Panc1 (cell line): ENCODE measurements around the gene UPF1.

ENCODE experiments used
- POLR2AphosphoS5 ChIP-seq: IDR thresholded peaks from 2 replicates; pipeline ENCODE4 v1.6.1; 2012; ENCODE audit warnings: mild to moderate bottlenecking, low read depth, low read length, moderate library complexity
- TF ChIP-seq, protein P1 (sequence below): fragments of 450-650 bp; IDR thresholded peaks from 2 replicates; pipeline ENCODE4 v1.5.1; 2017; ENCODE audit warnings: mild to moderate bottlenecking
- TF ChIP-seq, protein P2 (sequence below), 2 experiments: IDR thresholded peaks; 2 replicates each; pipeline ENCODE4 v1.6.1; 2011 to 2012; ENCODE audit warnings: low read depth in 2 of 2, control low read depth in 1 of 2, low read length in 1 of 2, mild to moderate bottlenecking in 1 of 2, moderate library complexity in 1 of 2; ENCODE audit not compliant: insufficient read depth in 1 of 2

DNA sequence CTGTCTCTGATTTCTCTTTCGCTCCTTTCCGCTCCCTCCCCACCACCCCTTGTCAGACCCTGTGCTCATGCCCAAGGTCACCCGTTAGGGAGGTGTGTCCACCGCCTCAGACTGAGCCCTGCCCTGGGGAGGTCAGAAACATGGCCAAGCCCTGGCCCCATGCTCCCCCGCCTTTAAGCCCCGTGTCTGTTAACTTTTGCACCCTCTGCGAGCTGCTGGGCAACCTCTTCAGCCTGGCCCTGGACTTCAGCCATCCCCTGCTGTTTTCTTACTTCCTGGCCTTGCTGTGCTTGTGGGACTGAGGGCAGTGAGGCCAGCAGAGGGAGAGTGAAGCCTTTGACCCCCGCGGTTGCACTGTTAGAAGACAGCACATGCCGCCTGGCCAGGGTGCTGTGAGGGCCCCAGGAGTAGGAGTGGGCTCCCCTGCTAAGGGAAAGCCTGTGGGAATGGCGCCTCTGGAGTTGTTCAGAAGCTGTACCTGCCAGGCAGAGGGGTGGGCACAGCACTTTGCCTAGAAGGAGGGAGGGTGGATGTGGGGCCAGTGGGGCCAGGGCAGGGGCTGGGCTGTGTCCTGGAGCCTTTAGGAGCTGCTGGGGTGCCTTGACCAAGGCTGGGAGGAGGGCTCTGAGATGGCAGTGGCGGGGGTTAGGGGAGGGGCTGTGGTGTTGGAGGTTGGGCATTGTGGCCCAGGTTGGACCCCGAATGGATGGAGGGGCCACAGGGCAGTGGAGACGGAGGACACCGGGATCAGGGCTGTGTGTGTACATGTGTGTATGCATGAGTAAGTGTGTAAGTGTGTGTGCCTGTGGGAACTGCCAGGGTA, 7.9 kb downstream of the UPF1 start:
- TF ChIP-seq, protein P1, sequence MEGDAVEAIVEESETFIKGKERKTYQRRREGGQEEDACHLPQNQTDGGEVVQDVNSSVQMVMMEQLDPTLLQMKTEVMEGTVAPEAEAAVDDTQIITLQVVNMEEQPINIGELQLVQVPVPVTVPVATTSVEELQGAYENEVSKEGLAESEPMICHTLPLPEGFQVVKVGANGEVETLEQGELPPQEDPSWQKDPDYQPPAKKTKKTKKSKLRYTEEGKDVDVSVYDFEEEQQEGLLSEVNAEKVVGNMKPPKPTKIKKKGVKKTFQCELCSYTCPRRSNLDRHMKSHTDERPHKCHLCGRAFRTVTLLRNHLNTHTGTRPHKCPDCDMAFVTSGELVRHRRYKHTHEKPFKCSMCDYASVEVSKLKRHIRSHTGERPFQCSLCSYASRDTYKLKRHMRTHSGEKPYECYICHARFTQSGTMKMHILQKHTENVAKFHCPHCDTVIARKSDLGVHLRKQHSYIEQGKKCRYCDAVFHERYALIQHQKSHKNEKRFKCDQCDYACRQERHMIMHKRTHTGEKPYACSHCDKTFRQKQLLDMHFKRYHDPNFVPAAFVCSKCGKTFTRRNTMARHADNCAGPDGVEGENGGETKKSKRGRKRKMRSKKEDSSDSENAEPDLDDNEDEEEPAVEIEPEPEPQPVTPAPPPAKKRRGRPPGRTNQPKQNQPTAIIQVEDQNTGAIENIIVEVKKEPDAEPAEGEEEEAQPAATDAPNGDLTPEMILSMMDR, result no peak
- no peak for TF ChIP-seq POLR2AphosphoS5
- TF ChIP-seq, protein P2, sequence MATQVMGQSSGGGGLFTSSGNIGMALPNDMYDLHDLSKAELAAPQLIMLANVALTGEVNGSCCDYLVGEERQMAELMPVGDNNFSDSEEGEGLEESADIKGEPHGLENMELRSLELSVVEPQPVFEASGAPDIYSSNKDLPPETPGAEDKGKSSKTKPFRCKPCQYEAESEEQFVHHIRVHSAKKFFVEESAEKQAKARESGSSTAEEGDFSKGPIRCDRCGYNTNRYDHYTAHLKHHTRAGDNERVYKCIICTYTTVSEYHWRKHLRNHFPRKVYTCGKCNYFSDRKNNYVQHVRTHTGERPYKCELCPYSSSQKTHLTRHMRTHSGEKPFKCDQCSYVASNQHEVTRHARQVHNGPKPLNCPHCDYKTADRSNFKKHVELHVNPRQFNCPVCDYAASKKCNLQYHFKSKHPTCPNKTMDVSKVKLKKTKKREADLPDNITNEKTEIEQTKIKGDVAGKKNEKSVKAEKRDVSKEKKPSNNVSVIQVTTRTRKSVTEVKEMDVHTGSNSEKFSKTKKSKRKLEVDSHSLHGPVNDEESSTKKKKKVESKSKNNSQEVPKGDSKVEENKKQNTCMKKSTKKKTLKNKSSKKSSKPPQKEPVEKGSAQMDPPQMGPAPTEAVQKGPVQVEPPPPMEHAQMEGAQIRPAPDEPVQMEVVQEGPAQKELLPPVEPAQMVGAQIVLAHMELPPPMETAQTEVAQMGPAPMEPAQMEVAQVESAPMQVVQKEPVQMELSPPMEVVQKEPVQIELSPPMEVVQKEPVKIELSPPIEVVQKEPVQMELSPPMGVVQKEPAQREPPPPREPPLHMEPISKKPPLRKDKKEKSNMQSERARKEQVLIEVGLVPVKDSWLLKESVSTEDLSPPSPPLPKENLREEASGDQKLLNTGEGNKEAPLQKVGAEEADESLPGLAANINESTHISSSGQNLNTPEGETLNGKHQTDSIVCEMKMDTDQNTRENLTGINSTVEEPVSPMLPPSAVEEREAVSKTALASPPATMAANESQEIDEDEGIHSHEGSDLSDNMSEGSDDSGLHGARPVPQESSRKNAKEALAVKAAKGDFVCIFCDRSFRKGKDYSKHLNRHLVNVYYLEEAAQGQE (IDR thresholded peaks at IDR 0.05; ENCODE audit: insufficient read depth in 1 of 2, low read depth in 2 of 2, low read length in 1 of 2), result no peak
